ENCODE data around the gene TMEM179.

Gene TMEM179

DNA sequence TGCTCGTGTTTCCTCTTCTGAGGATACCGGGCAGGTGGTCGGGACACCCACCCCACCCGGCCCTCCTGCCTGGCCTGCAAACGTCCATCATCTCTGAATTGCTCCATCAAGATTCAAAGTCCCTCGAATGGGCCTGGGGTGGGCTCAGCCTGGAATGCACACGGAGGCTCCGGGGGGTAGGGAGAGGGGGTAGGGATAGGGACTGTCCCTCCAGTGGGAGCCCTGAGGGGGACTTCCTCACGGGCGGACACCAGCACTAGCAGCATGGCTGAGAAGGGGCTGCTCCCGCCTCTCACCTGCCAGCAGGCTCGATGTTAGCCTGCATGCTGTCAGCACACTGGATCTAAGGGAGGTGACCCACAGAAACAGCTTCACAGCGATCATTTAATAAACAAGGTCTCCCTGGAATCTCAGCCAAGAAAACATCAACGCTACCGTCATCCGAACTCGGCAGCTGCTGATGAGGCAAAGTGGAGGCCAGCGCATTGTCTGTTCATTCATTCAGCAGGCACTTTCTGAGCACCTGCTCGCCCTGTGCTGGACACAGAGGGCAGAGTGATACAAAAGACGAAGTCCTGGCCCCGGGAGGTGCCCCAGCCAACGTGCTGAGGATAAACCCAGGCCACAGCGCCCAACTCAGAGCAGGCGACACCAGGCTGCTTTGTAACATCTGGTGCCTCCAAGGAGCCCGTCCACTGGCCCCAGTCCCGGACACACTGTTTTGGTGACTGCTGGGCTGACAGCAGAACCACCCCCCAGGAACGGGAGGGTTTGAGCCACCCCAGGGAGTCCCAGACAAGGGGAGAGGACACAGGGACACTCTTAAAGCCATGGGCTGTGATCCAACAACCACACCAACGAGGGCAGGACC is 6.3 kb downstream of the TMEM179 start:
- no peak for DNase-seq

GRCh38 chr14:104597576-104597975 is 7.0 kb downstream of the TMEM179 start:
- DNase-seq, result no peak

GRCh38 chr14:104596927-104597351 is 7.6 kb downstream of the TMEM179 start:
- DNase-seq, result no peak

- no peak for DNase-seq
These were observed 8.1 kb downstream of the TMEM179 start for GRCh38 chr14:104596451-104596918.

DNA sequence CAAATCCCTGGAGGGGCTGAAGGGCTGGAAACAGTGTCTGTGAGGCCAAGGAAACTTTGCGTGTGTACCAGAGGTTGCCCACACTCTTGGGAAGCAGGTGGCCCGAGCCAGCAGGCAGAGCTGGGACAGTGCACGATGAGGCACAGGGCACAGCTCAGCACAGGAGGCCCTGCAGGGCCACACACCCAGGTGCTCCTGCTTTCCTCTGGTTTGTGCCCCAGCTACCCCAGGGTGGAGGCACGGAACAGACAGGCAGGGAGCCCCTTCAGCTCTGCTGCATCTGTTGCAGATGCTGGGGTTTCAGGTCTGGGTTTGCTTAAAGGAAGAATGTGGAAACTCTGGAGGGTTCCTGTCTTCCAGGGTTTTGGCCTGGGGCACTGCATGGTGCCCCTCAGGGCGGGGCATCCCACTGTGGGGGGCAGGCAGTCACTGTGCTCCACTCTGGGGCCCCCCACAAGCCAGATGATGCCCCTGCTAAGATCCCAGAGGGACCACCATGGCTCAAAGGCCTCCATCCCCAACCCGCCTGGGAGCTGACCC is 8.6 kb downstream of the TMEM179 start:
- no peak for DNase-seq

DNA sequence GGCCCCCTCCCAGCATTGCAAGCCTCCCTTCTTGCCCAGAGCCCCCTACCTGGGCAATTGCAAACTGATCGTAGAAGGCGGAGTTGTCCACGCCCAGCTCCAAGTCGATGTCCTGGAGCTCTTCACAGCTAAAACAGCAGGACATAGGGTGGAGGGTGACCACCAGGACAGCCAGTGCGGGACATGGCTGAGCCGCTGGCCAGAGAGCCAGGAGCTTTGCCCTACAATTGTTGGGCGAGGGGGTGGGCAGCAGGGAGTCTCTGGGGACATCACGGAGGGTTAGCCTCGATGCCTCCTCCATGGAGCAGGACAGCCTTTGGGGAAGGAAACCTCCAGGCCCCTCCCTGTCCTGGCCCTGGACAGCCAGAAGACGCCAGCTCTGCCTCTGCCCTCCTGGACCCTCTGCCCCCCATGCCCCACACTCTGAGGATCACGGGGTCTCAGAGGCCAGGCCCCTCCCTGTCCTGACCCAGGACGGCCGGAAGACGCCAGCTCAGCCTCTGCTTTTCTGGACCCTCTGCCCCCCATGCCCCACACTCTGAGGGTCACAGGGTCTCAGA is 9.4 kb downstream of the TMEM179 start:
- no peak for DNase-seq

DNA sequence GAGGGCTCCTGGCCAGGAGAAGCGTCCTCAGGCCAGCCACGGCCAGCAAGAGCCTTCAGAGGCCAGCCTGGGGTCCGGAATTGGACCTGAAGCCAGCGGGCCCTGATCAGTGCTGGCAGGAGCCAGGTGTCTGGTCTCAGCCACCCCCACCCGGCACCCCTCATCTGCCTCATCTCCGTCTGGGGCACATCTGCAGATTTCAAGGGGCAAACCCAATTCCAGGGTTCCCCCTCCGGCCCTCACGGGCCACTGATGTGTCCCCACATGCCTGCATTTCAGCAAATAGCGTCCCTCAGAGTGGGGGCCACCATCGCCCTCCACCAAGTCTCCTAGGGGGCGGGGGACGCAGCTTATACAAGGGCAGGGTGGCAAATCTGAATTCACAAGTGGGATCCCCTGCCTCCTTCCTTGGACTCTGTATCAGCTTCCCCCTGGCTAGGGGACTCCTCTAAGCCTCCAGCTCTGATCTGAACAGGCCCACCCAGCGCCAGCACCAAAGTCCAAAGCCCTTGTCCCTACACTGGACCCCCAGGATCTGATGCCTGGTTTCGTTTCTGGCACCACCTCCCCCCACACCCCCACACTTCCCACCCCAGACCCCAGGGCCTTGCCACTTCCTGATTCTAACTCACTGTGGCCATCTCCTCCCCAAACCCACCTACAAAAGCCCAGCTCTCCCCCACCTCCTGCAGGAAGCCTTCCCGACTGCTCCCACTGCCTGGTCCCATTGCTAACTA is 10.1 kb downstream of the TMEM179 start:
- no peak for DNase-seq

DNA sequence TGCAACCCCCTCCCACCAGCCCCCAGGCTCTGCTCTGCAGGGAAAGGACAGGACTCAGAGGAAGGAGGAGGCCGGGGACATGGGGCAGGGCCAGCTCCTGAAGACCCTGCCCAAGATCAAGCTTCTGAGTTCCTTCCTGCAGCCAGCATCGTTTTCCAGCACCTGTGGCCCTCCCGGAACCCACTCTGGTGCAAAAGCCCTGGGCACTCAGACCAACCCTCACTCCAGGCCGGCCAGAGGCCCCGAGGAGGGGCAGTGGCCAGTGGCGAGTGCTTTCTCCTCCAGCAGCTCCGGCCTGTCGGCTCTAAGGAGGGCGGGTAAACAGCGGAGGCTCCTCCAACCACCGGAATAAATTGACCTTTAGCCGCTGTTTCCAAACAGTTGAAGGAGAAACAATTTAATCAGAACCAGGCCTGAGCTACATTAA is 10.8 kb downstream of the TMEM179 start:
- no peak for DNase-seq

GRCh38 chr14:104593241-104593701 is 11.3 kb downstream of the TMEM179 start:
- no peak for DNase-seq

DNA sequence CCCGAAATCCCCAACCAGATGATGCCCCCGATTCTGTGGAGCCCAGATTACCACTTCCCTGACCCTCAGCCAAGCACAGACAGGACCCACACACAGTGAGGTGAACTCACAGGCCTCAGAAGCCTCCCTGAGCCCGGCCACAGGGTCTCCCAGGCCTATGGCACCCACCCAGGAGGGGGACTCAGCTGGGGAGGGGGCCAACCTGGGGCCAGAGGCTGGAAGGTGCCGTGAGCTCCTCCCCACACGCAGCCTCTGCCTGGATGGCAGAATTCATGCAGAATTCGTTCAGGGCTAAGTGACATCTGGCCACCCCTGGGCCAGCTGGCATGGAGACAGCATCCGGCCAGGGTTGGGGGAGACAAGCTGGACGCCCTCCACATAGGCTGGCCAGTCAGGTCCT is 11.8 kb downstream of the TMEM179 start:
- no peak for DNase-seq

DNA sequence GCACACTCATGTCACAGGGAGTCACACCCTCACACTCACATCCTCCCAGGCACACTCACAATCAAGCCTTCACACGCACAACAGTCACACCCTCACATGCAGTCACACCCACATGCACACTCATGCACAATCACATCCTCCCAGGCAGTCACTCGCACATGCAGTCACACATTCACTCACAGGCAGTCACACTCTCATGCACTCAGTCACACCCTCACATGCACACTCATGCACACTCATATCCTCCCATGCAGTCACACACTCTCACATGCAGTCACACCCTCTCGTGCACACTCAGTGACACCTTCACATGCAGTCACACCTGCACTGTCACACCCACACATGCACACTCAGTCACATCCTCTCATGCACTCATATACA is 12.3 kb downstream of the TMEM179 start:
- DNase-seq, result no peak

- no peak for DNase-seq
These were observed 12.9 kb downstream of the TMEM179 start for GRCh38 chr14:104591506-104592291.

DNA sequence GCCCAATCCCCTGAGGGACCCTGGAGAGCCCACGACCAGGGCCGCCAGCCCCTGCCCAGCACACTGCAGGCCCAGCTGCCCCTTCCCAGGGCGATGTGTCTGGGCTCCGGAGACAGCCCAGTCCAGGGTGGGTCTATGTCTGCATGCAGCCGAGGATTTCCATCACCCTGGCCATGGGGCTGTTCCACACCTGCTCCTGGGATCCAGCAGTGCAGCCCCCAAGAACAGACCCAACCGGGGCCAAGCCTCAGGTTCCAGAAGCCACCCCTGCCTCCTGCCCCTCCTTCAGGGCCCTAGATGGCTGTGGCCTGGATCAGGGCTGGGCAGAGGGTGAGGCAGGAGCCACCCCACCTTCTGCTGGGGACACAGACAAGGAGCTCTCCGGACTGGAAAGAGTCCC is 13.5 kb downstream of the TMEM179 start:
- no peak for DNase-seq

GRCh38 chr14:104590240-104590965 is 14.2 kb downstream of the TMEM179 start:
- DNase-seq, result no peak

GRCh38 chr14:104589338-104590195 is 15.0 kb downstream of the TMEM179 start:
- DNase-seq, result no peak

DNA sequence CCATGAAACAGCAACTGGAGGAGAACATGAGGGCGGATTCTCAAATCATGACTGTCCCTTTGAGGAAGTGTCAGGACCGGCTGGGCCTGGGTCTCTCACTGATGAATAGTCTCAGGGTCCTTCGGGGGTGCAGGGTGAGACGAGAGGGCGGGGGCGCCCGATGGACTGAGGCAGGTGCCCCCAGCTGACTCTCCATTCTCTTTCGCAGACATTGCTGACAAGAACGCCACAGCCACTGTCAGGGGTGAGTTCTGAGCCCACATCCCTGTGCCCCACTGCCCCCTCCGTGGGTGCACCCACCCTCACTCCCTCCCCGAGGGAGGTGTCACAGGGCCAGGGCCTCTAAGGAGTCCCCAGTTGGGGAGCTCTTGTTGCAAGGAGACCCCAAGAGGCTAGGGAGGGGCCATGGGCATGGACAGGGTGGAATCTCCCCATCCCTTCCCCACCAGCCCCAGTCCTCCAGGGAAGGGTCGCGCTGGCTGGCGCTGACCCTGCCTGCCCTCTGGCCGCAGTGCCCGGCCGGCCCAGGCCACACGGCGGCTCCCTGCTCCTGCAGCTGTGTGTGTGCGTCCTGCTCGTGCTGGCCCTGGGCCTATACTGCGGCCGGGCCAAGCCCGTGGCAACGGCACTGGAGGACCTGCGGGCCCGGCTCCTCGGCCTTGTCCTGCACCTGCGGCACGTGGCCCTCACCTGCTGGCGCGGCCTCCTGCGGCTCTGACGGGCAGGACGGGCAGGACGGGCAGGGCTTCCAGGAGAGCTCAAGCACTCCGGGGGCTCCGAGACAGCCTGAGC is 16.3 kb downstream of the TMEM179 start:
- no peak for DNase-seq

- DNase-seq, result no peak
These were observed 16.9 kb downstream of the TMEM179 start for GRCh38 chr14:104587641-104588040.

- DNase-seq, result no peak
These were observed 17.5 kb downstream of the TMEM179 start for GRCh38 chr14:104586832-104587620.

Measured in CD4-positive, alpha-beta T cell treated with Interferon gamma for 1 hour (primary cell).